ENCODE measurements around the gene PACS1. TPM values are rescaled to one million over a fixed set of nuclear protein-coding genes. Genes with fewer than 3 reads are reported as not detected.

The PACS1 gene
- total RNA-seq, 4 donors from 2014 or later: 24.5 to 41.1 (median 38.0) TPM

DNA sequence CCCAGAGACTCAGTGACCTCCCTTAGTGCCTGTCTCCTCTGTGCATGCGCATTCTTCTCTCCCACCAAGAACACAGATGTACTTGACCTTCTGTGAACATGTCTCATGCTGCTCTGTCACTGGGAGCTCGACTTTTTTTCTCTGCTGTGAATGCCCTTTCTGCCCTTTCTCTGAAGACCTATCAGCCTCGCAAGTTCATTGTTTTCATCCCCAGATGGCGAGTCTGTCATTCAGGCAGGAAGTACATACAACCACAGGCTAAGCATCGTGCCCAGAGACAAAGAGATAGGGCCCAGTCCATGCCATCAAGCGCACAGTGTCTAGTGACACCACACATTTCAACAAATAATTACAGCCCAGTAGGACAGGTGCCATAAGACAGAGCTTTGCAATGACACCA, 148.0 kb downstream of the PACS1 start:
- ATAC-seq (ENCODE audit: low FRiP score) (no peak), DNase-seq (ENCODE audit: low spot score) (no peak)
- TF ChIP-seq CTCF (IDR thresholded peaks at IDR 0.05): no peak

GRCh38 chr11:66218846-66219620, 149.0 kb downstream of the PACS1 start:
- TF ChIP-seq CTCF (IDR thresholded peaks at IDR 0.05): no peak
- no peak for DNase-seq (ENCODE audit: low spot score)
- no peak for ATAC-seq (ENCODE audit: low FRiP score)

DNA sequence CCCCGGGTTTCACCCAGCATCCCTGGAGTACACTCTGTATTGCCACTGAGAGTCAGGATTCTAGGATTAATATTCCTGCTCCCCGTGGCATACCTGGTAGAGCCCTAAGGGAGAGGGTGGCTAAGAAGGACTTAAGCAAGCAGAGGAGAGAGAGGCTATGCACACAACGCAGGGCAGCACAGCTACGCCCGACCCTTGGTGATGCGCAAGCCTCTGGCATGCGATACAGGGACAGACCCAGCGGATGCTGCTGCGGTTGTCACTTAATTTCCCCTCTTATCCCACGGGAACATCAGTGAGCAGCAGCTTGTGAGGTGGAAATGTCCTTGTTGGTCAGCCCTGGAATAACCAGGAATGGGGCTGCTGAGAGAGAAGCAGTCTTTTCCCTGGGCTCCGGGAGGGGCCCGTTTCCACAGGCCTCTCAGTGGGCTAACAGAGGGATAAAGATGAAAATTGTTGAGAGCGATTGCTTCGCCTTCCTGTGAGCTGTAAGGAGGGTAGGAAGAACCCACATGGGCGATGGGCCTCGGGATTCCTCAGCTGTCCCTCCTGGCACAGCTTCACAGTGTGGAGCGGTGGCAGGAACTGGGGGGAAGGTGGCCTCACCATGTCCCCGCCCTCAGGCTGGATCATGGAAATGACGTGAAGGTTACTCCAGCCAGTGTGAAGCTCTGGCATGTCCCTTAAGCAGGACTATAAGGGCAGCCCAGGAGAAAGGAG, 149.9 kb downstream of the PACS1 start:
- no peak for TF ChIP-seq CTCF (IDR thresholded peaks at IDR 0.05)
- no peak for DNase-seq (ENCODE audit: low spot score)
- ATAC-seq (ENCODE audit: low FRiP score): no peak

- ATAC-seq (ENCODE audit: low FRiP score) (no peak), DNase-seq (ENCODE audit: low spot score) (no peak)
- TF ChIP-seq CTCF (IDR thresholded peaks at IDR 0.05): no peak
Observed at GRCh38 chr11:66220566-66220935, 150.5 kb downstream of the PACS1 start.

GRCh38 chr11:66221012-66221411, 150.9 kb downstream of the PACS1 start:
- no peak for DNase-seq (ENCODE audit: low spot score)
- TF ChIP-seq CTCF (IDR thresholded peaks at IDR 0.05): no peak
- no peak for ATAC-seq (ENCODE audit: low FRiP score)

- ATAC-seq (ENCODE audit: low FRiP score) (no peak), DNase-seq (ENCODE audit: low spot score) (no peak)
- no peak for TF ChIP-seq CTCF (IDR thresholded peaks at IDR 0.05)
Observed at GRCh38 chr11:66221726-66222236, 151.7 kb downstream of the PACS1 start.
